Measurements from ENCODE around the gene NCAN. TPM values are rescaled to one million over a fixed set of nuclear protein-coding genes. Genes with fewer than 3 reads are reported as not detected.

The NCAN gene
- total and polyA plus RNA-seq, 9 of the 15 experiments (the other 6 are each of a cell fraction or from before 2014, with no cell fraction given), result 0.04 TPM; not detected in 8

DNA sequence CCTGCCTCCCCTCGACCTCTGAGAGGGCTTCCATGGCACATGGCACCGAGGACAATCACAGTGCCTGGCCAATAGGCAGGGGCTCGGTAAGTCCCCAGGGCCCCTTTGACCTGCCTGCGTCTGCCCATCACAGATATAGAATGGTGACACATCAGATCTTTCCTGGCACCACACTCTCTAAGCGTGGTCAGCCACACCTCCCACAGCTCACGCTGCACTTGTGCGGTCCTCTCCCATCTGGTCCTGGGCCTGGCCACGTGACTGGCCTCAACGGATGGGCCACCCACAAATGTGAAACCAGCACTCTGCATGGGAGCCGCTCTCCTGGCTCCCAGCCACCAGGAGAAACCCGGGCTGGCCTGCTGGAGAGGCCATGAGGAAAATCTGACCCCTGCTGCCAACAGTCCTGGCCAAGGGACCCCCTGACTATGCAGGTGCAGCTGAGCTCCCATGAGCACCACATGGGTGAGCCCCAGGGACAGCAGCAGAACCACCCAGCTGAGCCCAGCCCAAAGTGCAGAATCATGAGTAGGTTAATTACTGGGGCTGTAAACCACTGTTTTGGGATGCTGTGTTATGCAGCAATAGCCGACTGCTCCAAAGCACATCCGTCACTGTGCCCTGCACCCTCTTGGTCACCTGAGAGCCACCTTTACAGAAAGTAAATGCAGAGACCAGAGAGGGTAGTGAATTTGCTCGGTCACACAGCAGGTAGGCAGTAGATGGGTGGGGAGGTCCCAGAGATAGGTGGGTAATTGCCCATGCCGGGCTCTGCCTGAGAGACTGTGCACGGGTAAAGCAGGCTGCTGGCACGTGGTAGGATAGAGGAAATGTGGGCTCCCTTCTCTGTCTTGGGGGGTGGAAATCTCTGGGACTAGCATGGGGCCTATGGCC lies 32.0 kb upstream of the NCAN start (continued):
- TF ChIP-seq RFX5 (IDR thresholded peaks at IDR 0.05; ENCODE audit: low read depth, low read length) (no peak), SETDB1 (IDR thresholded peaks at IDR 0.05; ENCODE audit: low read length) (no peak), FUS (optimal IDR thresholded peaks at IDR 0.05; ENCODE audit: low read depth, low read length) (no peak), ELK3 (CRISPR knock-in tag; IDR thresholded peaks at IDR 0.05) (no peak), E2F4 (CRISPR knock-in tag; IDR thresholded peaks at IDR 0.05; ENCODE audit: low read depth) (no peak), TRIM24 (IDR thresholded peaks at IDR 0.05) (no peak), ZBTB1 (CRISPR knock-in tag; IDR thresholded peaks at IDR 0.05; ENCODE audit: borderline replicate concordance, low read depth) (peak; percentile 58; the same call in 1 of the 2 replicates), MYNN (IDR thresholded peaks at IDR 0.05) (peak; percentile 12; the same call in 1 of the 2 replicates), MYNN (CRISPR knock-in tag; IDR thresholded peaks at IDR 0.05) (no peak), NR2F6 (CRISPR knock-in tag; IDR thresholded peaks at IDR 0.05) (no peak), SMARCC2 (IDR thresholded peaks at IDR 0.05; ENCODE audit: low read depth) (no peak), MTA2 (IDR thresholded peaks at IDR 0.05; ENCODE audit: low read depth) (no peak), SAFB2 (IDR thresholded peaks at IDR 0.05; ENCODE audit: borderline replicate concordance, low read depth, low read length, severe bottlenecking) (no peak), SRSF7 (optimal IDR thresholded peaks at IDR 0.05; ENCODE audit: low read depth, low read length) (no peak)
- TF ChIP-seq, protein P1, sequence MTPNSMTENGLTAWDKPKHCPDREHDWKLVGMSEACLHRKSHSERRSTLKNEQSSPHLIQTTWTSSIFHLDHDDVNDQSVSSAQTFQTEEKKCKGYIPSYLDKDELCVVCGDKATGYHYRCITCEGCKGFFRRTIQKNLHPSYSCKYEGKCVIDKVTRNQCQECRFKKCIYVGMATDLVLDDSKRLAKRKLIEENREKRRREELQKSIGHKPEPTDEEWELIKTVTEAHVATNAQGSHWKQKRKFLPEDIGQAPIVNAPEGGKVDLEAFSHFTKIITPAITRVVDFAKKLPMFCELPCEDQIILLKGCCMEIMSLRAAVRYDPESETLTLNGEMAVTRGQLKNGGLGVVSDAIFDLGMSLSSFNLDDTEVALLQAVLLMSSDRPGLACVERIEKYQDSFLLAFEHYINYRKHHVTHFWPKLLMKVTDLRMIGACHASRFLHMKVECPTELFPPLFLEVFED (CRISPR knock-in tag; conservative IDR thresholded peaks at IDR 0.05), result no peak
- TF ChIP-seq, protein P2, sequence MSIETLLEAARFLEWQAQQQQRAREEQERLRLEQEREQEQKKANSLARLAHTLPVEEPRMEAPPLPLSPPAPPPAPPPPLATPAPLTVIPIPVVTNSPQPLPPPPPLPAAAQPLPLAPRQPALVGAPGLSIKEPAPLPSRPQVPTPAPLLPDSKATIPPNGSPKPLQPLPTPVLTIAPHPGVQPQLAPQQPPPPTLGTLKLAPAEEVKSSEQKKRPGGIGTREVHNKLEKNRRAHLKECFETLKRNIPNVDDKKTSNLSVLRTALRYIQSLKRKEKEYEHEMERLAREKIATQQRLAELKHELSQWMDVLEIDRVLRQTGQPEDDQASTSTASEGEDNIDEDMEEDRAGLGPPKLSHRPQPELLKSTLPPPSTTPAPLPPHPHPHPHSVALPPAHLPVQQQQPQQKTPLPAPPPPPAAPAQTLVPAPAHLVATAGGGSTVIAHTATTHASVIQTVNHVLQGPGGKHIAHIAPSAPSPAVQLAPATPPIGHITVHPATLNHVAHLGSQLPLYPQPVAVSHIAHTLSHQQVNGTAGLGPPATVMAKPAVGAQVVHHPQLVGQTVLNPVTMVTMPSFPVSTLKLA (conservative IDR thresholded peaks at IDR 0.05), result peak; percentile 55 to 60; a peak in 3 of 4 replicates
- TF ChIP-seq, protein P3, sequence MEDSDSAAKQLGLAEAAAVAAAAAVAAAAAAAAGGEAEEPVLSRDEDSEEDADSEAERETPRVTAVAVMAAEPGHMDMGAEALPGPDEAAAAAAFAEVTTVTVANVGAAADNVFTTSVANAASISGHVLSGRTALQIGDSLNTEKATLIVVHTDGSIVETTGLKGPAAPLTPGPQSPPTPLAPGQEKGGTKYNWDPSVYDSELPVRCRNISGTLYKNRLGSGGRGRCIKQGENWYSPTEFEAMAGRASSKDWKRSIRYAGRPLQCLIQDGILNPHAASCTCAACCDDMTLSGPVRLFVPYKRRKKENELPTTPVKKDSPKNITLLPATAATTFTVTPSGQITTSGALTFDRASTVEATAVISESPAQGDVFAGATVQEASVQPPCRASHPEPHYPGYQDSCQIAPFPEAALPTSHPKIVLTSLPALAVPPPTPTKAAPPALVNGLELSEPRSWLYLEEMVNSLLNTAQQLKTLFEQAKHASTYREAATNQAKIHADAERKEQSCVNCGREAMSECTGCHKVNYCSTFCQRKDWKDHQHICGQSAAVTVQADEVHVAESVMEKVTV (CRISPR knock-in tag; IDR thresholded peaks at IDR 0.05), result no peak
- TF ChIP-seq, protein P4, sequence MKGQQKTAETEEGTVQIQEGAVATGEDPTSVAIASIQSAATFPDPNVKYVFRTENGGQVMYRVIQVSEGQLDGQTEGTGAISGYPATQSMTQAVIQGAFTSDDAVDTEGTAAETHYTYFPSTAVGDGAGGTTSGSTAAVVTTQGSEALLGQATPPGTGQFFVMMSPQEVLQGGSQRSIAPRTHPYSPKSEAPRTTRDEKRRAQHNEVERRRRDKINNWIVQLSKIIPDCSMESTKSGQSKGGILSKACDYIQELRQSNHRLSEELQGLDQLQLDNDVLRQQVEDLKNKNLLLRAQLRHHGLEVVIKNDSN (CRISPR knock-in tag; IDR thresholded peaks at IDR 0.05), result peak; percentile 93

All from K562 (cell line).